ENCODE measurements around the gene USP32.
"Not testable (repeated sequence)": the region's sequence is repeated elsewhere in the genome, so short reads cannot be mapped to it uniquely, and the experiment has no call there.

USP32 gene

GRCh38 chr17:60383379-60383778, 8.6 kb downstream of the USP32 start:
- H3K4me3 ChIP-seq (ENCODE audit: control insufficient read depth, low read depth, low read length) = no peak overlapping the region
- no peak for DNase-seq (ENCODE audit: low read depth)
- TF ChIP-seq CTCF (conservative IDR thresholded peaks at IDR 0.05; ENCODE audit: control insufficient read depth, insufficient read depth, low read depth, low read length) = no peak

DNA sequence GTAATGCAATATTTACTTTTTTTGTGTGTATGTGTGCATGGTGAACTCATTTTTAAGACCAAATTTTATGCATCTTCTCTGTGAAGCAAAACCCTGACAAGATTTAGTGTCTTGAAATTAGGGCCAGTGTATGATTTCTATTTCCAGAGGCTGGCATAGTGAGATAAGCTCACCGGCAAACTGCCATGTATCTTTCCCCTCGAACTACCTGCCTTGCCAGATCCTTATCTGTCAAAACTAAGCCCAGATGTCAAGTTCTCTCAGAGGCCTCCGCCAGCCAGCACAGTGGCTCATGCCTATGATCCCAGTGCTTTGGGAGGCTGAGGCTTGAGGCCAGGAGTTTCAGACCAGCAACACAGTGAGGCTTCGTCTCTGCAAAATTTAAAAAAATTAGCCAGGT, 10.0 kb downstream of the USP32 start:
- no peak for DNase-seq (ENCODE audit: low read depth)
- TF ChIP-seq CTCF (conservative IDR thresholded peaks at IDR 0.05; ENCODE audit: control insufficient read depth, insufficient read depth, low read depth, low read length) = no peak
- no peak overlapping the region for H3K4me3 ChIP-seq (ENCODE audit: control insufficient read depth, low read depth, low read length)

DNA sequence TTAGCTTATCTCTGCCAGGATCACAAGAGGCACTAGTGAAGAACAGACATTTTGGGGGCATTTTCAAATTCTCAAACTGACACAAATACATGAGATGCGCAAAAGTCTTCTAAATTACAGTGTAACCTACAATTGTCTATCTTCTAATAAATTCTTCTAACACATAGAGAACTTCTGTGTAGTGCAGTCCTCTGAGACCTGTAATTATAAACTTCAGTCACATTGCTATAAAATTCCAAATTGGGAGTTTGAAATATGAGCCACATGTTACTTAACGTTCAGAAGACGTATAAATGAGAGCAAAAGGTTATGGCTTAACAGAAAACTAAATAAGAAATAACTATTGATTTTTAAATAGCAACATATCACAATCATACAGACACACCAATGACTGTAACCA, 12.5 kb downstream of the USP32 start:
- DNase-seq (ENCODE audit: low read depth); H3K4me3 ChIP-seq (ENCODE audit: control insufficient read depth, low read depth, low read length): not testable (repeated sequence)

DNA sequence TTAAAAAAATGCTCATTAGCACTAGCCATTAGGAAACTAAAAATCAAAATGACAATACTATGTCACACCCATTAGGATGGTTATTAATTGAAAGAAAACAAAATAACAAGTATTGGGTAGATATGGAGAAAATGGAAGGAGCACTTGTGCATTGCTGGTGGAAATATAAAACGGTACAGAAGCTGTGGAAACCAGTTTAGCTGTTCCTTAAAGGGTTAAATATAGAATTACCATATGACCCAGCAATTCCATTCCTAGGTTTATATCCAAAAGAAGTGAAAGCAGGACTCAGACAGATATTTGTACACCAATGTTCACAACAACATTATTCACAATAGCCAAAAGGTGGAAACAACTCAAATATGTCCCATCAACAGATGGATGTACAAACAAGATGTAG, 13.7 kb downstream of the USP32 start:
- not testable (repeated sequence) for H3K4me3 ChIP-seq (ENCODE audit: control insufficient read depth, low read depth, low read length); DNase-seq (ENCODE audit: low read depth)

- TF ChIP-seq CTCF (conservative IDR thresholded peaks at IDR 0.05; ENCODE audit: control insufficient read depth, insufficient read depth, low read depth, low read length) = no peak
- DNase-seq (ENCODE audit: low read depth) = peak; percentile 78
- H3K4me3 ChIP-seq (ENCODE audit: control insufficient read depth, low read depth, low read length) = no peak overlapping the region
Observed at GRCh38 chr17:60372790-60373483, 19.0 kb downstream of the USP32 start.

DNA sequence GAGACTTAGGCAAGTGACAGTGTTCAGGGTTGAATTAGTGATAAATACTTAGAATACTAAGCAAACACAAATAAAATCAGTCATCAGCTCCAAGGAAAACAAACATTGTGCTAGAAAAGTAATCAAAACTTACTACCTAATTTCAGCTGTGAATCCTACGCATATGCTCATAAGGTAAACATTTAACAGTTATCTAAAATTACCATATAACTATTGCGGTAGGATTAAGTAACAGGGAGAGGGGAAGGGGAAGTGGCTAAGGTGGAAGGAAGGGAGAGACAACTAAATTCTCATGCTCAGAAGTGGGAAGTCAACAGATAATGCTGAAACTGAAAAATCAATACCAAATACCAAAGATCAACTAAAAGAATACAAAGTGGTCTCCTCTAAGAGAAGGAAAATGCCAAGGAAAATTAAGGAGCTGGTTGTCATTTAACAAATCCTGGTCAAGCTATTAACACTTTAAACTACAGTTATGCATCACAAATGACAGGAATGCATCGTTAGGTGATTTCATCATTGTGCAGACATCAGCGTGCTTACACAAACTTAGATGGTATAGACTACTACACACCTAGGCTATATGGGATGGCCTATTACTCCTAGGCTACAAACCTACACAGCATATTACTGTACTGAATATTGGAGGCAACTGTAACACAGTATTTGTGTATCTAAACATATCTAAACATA, 20.0 kb downstream of the USP32 start:
- no peak for TF ChIP-seq CTCF (conservative IDR thresholded peaks at IDR 0.05; ENCODE audit: control insufficient read depth, insufficient read depth, low read depth, low read length)
- H3K4me3 ChIP-seq (ENCODE audit: control insufficient read depth, low read depth, low read length) = no peak overlapping the region
- DNase-seq (ENCODE audit: low read depth) = no peak

DNA sequence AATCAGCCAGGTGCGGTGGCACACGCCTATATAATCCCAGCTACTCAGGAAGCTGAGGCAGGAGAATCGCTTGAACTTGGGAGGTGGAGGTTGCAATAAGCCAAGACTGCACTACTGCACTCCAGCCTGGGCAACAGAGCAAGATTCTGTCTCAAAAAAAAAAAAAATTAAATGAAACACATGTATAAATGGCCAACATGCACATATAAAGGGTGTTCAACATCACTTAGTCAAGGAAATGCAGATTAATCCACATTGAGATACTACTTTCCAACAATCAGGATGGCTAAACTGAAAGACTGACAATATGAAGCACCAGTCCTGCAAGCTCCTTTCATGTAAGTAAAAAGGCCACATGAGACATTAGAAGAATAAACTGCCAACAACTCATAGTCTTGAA, 20.5 kb downstream of the USP32 start:
- DNase-seq (ENCODE audit: low read depth) = no peak
- H3K4me3 ChIP-seq (ENCODE audit: control insufficient read depth, low read depth, low read length) = no peak overlapping the region
- TF ChIP-seq CTCF (conservative IDR thresholded peaks at IDR 0.05; ENCODE audit: control insufficient read depth, insufficient read depth, low read depth, low read length) = no peak

DNA sequence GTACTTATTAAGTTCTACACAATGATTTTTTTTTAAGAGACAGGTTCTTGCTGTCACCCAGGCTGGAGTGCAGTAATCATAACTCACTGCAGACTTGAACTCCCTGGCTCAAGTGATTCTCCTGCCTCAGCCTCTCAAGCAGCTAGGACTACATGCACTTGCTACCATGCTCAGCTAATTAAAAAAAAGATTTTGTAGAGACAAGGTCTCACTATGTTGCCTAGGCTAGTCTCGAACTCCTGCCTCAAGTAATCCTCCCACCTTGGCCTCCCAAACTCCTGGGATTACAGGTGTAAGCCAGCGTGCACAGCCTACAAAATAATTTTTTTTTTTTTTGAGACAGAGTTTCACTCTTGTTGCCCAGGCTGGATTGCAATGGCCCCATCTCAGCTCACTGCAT, 22.2 kb downstream of the USP32 start:
- DNase-seq (ENCODE audit: low read depth) = no peak
- no peak for TF ChIP-seq CTCF (conservative IDR thresholded peaks at IDR 0.05; ENCODE audit: control insufficient read depth, insufficient read depth, low read depth, low read length)
- H3K4me3 ChIP-seq (ENCODE audit: control insufficient read depth, low read depth, low read length) = no peak overlapping the region
